SK-N-SH (cell line): ENCODE measurements around the gene UPK1B. TPM values are rescaled to one million over a fixed set of nuclear protein-coding genes. Genes with fewer than 3 reads are reported as not detected.
"Not testable (repeated sequence)": the region's sequence is repeated elsewhere in the genome, so short reads cannot be mapped to it uniquely, and the experiment has no call there.

ENCODE experiments used
- CTCF ChIA-PET: fragments of 300-600, 350-600 bp; formaldehyde crosslinking; extraction: SDS; loops from one replicate; lab custom pipeline; 2021; lab: Yijun Ruan, JAX
- POLR2A ChIA-PET: fragments of 350-600 bp; sonication (Branson Sonifier 250); formaldehyde crosslinking; extraction: SDS; loops from one replicate; lab custom pipeline; 2020; ENCODE audit warnings: antibody characterized with exemption, inconsistent platforms; lab: Yijun Ruan, JAX
- DNase-seq: peaks from one replicate; pipeline ENCODE4 v3.0.0; 2012
- H2AFZ ChIP-seq: fragments of 200-600 bp; sonication (generic); 2 replicates; pipeline ENCODE4 v1.8.1; 2016; ENCODE audit warnings: antibody characterized with exemption, mild to moderate bottlenecking, low read depth
- H3F3A ChIP-seq: fragments of 200-600 bp; sonication (generic); replicated peaks from 2 replicates; pipeline ENCODE3; 2016; ENCODE audit warnings: antibody characterized with exemption, mild to moderate bottlenecking; ENCODE audit not compliant: insufficient read depth
- H3K27ac ChIP-seq, 2 experiments: fragments of 200-500 bp in 1 of 2; fragments of 200-600 bp in 1 of 2; sonication (Bioruptor generic) in 1 of 2; sonication (generic), shearing (Covaris generic) in 1 of 2; 2 replicates each; pipeline versions ENCODE4 v1.5.1 to v1.6.1; 2014 to 2016; ENCODE audit warnings: low read depth in 2 of 2, inconsistent platforms in 1 of 2, low read length in 1 of 2, mild to moderate bottlenecking in 1 of 2, mixed read lengths in 1 of 2
- H3K27me3 ChIP-seq: fragments of 200-600 bp; sonication (generic), shearing (Covaris generic); 2 replicates; pipeline ENCODE4 v1.6.1; 2016; ENCODE audit warnings: mixed run types; ENCODE audit not compliant: insufficient read depth
- H3K36me3 ChIP-seq, 2 experiments: fragments of 200-500 bp in 1 of 2; fragments of 200-600 bp in 1 of 2; sonication (Bioruptor generic) in 1 of 2; sonication (generic) in 1 of 2; replicated peaks in 1 of 2; 2 replicates each; pipeline versions ENCODE3 to v1.5.1; 2014 to 2016; ENCODE audit warnings: low read length in 1 of 2, mild to moderate bottlenecking in 1 of 2; ENCODE audit not compliant: insufficient read depth in 2 of 2, control insufficient read depth in 1 of 2
- H3K4me1 ChIP-seq, 2 experiments: fragments of 200-500 bp in 1 of 2; fragments of 200-600 bp in 1 of 2; sonication (Bioruptor generic) in 1 of 2; sonication (generic), shearing (Covaris generic) in 1 of 2; 2 replicates each; pipeline versions ENCODE4 v1.5.1 to v1.6.1; 2014 to 2016; ENCODE audit warnings: low read depth in 1 of 2, low read length in 1 of 2, mixed run types in 1 of 2; ENCODE audit not compliant: insufficient read depth in 2 of 2, control insufficient read depth in 1 of 2
- H3K4me2 ChIP-seq: fragments of 200-600 bp; sonication (generic), shearing (Covaris generic); 2 replicates; pipeline ENCODE4 v1.6.1; 2017; ENCODE audit warnings: mixed run types
- H3K4me3 ChIP-seq, 2 experiments: fragments of 200-500 bp in 1 of 2; fragments of 200-600 bp in 1 of 2; sonication (Bioruptor generic) in 1 of 2; sonication (generic), shearing (Covaris generic) in 1 of 2; 2 replicates each; pipeline versions ENCODE4 v1.5.1 to v1.8.1; 2014 to 2016; ENCODE audit warnings: low read depth in 2 of 2, inconsistent platforms in 1 of 2, low read length in 1 of 2, mild to moderate bottlenecking in 1 of 2, mixed read lengths in 1 of 2, moderate library complexity in 1 of 2
- H3K79me2 ChIP-seq: fragments of 200-600 bp; sonication (generic); 2 replicates; pipeline ENCODE4 v1.8.1; 2017; ENCODE audit warnings: mild to moderate bottlenecking; ENCODE audit not compliant: insufficient read depth
- H3K9ac ChIP-seq: fragments of 200-600 bp; sonication (generic); 2 replicates; pipeline ENCODE4 v1.6.1; 2017; ENCODE audit warnings: mixed run types
- H3K9me2 ChIP-seq: fragments of 200-600 bp; sonication (generic); 2 replicates; pipeline ENCODE4 v1.6.1; 2017; ENCODE audit warnings: mixed run types
- H3K9me3 ChIP-seq: fragments of 200-600 bp; sonication (generic); 2 replicates; pipeline ENCODE4 v1.6.1; 2017; ENCODE audit warnings: mixed run types, mild to moderate bottlenecking, moderate library complexity
- H4K20me1 ChIP-seq: fragments of 200-600 bp; sonication (generic); 2 replicates; pipeline ENCODE4 v1.6.1; 2017; ENCODE audit warnings: mild to moderate bottlenecking, mixed run types; ENCODE audit not compliant: insufficient read depth
- CHD2 ChIP-seq: fragments of 150-350 bp; IDR thresholded peaks from 2 replicates; pipeline ENCODE4 v1.6.1; 2018; ENCODE audit warnings: low read length; ENCODE audit not compliant: partially characterized antibody
- FOXJ3 ChIP-seq: sonication (generic); formaldehyde crosslinking; IDR thresholded peaks from 2 replicates; pipeline ENCODE4 v1.5.1; 2020; ENCODE audit warnings: mild to moderate bottlenecking, missing genetic modification reagents
- IRF3 ChIP-seq: fragments of 150-350 bp; IDR thresholded peaks from 2 replicates; pipeline ENCODE4 v1.6.1; 2016; ENCODE audit warnings: mild to moderate bottlenecking, low read depth, low read length
- MXI1 ChIP-seq: IDR thresholded peaks from 2 replicates; pipeline ENCODE4 v1.6.1; 2012; ENCODE audit warnings: mild to moderate bottlenecking, low read depth, low read length, improper control_type of control experiment
- POLR2AphosphoS5 ChIP-seq: IDR thresholded peaks from 2 replicates; pipeline ENCODE4 v1.6.1; 2012; ENCODE audit warnings: low read depth, low read length
- REST ChIP-seq: IDR thresholded peaks from 2 replicates; pipeline ENCODE4 v1.6.1; 2012; ENCODE audit warnings: mild to moderate bottlenecking, low read depth, low read length, moderate library complexity
- SMC3 ChIP-seq: IDR thresholded peaks from 2 replicates; pipeline ENCODE4 v1.6.1; 2012; ENCODE audit warnings: low read depth, low read length, improper control_type of control experiment
- TAF1 ChIP-seq: IDR thresholded peaks from 2 replicates; pipeline ENCODE4 v1.6.1; 2012; ENCODE audit warnings: low read depth, mild to moderate bottlenecking, low read length, moderate library complexity, borderline replicate concordance
- TEAD4 ChIP-seq: IDR thresholded peaks from 2 replicates; pipeline ENCODE4 v1.4.0; 2012; ENCODE audit warnings: mild to moderate bottlenecking, borderline replicate concordance; ENCODE audit not compliant: insufficient read depth
- WGBS: methylation state at CpG from one replicate; pipeline ENCODE4 v1.1.6; 2017; ENCODE audit warnings: low lambda C conversion rate; 5-methylcytosine and 5-hydroxymethylcytosine counted together
- polyA plus RNA-seq, 3 experiments: library from polyadenylated mRNA; depleted of rRNA; stranded (reverse); fragments of >200 nt; gene quantifications; 2 replicates each; pipeline ENCODE4 v1.2.3, GENCODE V29; 2012

UPK1B gene
- polyA plus RNA-seq, 1 of the 3 experiments (the other 2 are of a cell fraction), result not detected

- TF ChIP-seq REST (no peak), TEAD4 (no peak), SMC3 (no peak), MXI1 (peak; percentile 78), POLR2AphosphoS5 (peak; percentile 79), FOXJ3 (CRISPR knock-in tag) (no peak), CHD2 (peak; percentile 5), TAF1 (peak; percentile 84; the same call in 1 of the 2 replicates), IRF3 (no peak)
These were observed 67.4 kb downstream of the UPK1B start, which contains the start of gene B4GALT4 (continued) for GRCh38 chr3:119240591-119241434.

GRCh38 chr3:119242387-119243057, 69.1 kb downstream of the UPK1B start:
- H3K36me3 ChIP-seq, DNase-seq, H3K27me3 ChIP-seq, H3K9me2 ChIP-seq, H3K4me2 ChIP-seq, H2AFZ ChIP-seq, POLR2A ChIA-PET, H3K4me1 ChIP-seq, H3K27ac ChIP-seq, H4K20me1 ChIP-seq, H3K4me3 ChIP-seq, H3K9ac ChIP-seq, H3K9me3 ChIP-seq: not testable (repeated sequence)
- CTCF ChIA-PET, result interaction anchor here (1.3 to 3.0 kb wide), 6 partner anchors 10 to 358 kb away, joined by 7 to 18 read pairs (median 12); partner anchors contain the start of gene TEX55
- peaks cover 24% of the 10 kb centered on the region for H3F3A ChIP-seq
- 87% methylated on average over 7 of the region's 49 CpGs for WGBS
- H3K79me2 ChIP-seq, result peaks cover 30% of the 10 kb centered on the region

GRCh38 chr3:119243058-119243529, 69.7 kb downstream of the UPK1B start:
- H3K27ac ChIP-seq, H3K27me3 ChIP-seq, H3K36me3 ChIP-seq, H3K9me2 ChIP-seq, H3K4me2 ChIP-seq, H3K4me3 ChIP-seq, H4K20me1 ChIP-seq, H3K9ac ChIP-seq, H3K9me3 ChIP-seq, POLR2A ChIA-PET, H2AFZ ChIP-seq, H3K4me1 ChIP-seq, DNase-seq: not testable (repeated sequence)
- H3K79me2 ChIP-seq, result peaks cover 24% of the 10 kb centered on the region
- WGBS, result 66% methylated on average over 5 of the region's 7 CpGs
- CTCF ChIA-PET, result interaction anchor here (0.7 to 2.7 kb wide), 3 partner anchors 16 to 644 kb away, joined by 3 to 13 read pairs (median 5); no protein-coding TSS in a partner anchor
- peaks cover 24% of the 10 kb centered on the region for H3F3A ChIP-seq
